AG09319 (cell line): Measurements from ENCODE around the gene ACTRT2.

Source experiments
- DNase-seq: peaks from one replicate; pipeline ENCODE4 v3.0.0-alpha.2; 2010; ENCODE audit warnings: low read depth; ENCODE audit errors: extremely low read depth
- CTCF ChIP-seq: IDR thresholded peaks from 2 replicates; pipeline ENCODE4 v1.5.1; 2011; ENCODE audit warnings: low read depth, mild to moderate bottlenecking, inconsistent platforms, low read length, moderate library complexity

ACTRT2 gene

GRCh38 chr1:3069491-3070308 lies 48.4 kb downstream of the ACTRT2 start:
- TF ChIP-seq CTCF: peak; percentile 49

GRCh38 chr1:3070309-3070643 lies 49.0 kb downstream of the ACTRT2 start:
- no peak for TF ChIP-seq CTCF

More at GRCh38 chr1:3069491-3070308, 48.4 kb downstream of the ACTRT2 start:
- DNase-seq: peak; percentile 27

GRCh38 chr1:3070644-3071564 lies 49.6 kb downstream of the ACTRT2 start:
- no peak for TF ChIP-seq CTCF
- DNase-seq: no peak

More at GRCh38 chr1:3070309-3070643, 49.0 kb downstream of the ACTRT2 start:
- no peak for DNase-seq

GRCh38 chr1:3071565-3072390 lies 50.5 kb downstream of the ACTRT2 start:
- DNase-seq: no peak
- TF ChIP-seq CTCF: no peak
